A673 (cell line): ENCODE data around the gene ATRNL1.

Source experiments
- EZH2 ChIP-seq: fragments of 200-600 bp; sonication (generic); IDR thresholded peaks from 2 replicates; pipeline ENCODE4 v1.6.1; 2017; ENCODE audit warnings: borderline replicate concordance, low read depth, mild to moderate bottlenecking, mixed read lengths, antibody characterized with exemption, low read length; ENCODE audit not compliant: poor library complexity, severe bottlenecking
- TF ChIP-seq, protein P1 (sequence below): fragments of 300-800, 200-600 bp; sonication (generic); conservative IDR thresholded peaks from 2 replicates; pipeline ENCODE4 v1.5.1; 2017; ENCODE audit warnings: low read depth, mild to moderate bottlenecking, antibody characterized with exemption, low read length, moderate library complexity, mixed read lengths

DNA sequence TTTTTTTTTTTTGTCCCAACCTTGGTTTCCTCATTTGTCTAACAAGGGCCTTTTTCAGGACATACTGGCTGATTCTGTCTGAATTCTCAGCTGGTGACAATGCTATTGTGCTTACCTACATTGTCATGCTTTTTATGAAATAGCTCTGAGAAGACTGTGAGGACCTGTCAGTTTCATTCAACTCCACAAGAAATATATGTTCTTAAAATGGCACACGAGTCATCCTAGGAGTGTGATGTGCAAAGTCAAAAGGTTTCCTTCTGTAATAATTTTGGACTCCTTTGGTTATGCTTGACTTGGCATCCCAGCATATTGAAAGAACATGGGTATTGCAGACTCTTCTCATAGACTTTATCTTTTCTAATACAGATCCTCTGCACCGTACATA, 863.8 kb downstream of the ATRNL1 start:
- TF ChIP-seq, protein P1, sequence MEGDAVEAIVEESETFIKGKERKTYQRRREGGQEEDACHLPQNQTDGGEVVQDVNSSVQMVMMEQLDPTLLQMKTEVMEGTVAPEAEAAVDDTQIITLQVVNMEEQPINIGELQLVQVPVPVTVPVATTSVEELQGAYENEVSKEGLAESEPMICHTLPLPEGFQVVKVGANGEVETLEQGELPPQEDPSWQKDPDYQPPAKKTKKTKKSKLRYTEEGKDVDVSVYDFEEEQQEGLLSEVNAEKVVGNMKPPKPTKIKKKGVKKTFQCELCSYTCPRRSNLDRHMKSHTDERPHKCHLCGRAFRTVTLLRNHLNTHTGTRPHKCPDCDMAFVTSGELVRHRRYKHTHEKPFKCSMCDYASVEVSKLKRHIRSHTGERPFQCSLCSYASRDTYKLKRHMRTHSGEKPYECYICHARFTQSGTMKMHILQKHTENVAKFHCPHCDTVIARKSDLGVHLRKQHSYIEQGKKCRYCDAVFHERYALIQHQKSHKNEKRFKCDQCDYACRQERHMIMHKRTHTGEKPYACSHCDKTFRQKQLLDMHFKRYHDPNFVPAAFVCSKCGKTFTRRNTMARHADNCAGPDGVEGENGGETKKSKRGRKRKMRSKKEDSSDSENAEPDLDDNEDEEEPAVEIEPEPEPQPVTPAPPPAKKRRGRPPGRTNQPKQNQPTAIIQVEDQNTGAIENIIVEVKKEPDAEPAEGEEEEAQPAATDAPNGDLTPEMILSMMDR, result no peak
- no peak for TF ChIP-seq EZH2
